Measurements from ENCODE around the gene ACP6. TPM values are rescaled to one million over a fixed set of nuclear protein-coding genes. Genes with fewer than 3 reads are reported as not detected.

The ACP6 gene
- total RNA-seq, 1 experiment from 2014 or later: 31.5 TPM

- POLR2A ChIA-PET: interaction anchor here (0.6 kb wide), 1 partner anchor 116 kb away, joined by 3 read pairs; no protein-coding TSS in a partner anchor
- CTCF ChIA-PET: interaction anchor here (1.5 kb wide), 1 partner anchor 112 kb away, joined by 4 read pairs; no protein-coding TSS in a partner anchor
- ATAC-seq: no peak
Observed at GRCh38 chr1:147608596-147608995, 61.7 kb downstream of the ACP6 start.

DNA sequence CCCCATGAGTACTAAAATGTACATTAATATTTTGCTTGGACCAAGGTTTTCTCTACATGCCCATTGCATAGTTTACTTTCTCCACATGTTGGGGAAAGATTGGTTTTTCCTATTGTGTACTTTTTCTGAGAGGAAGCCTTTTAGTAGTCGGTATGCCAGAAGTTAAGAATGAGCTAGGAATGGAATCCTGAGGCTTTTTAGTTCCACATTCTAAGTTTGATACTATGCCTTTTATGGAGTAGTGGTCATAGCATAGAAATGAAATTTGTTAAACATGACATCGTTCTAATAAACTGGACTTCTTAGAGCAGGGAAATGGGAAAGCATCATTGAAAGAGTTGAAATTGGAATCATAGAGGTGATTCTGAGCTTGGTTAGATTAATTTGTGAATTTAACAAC lies 64.7 kb downstream of the ACP6 start:
- H3K4me3 Mint-ChIP-seq: no peak overlapping the region
- POLR2A ChIA-PET: no interaction called here
- H3K27me3 Mint-ChIP-seq (ENCODE audit: low read depth): no peaks in the 10 kb centered on the region
- CTCF ChIA-PET: no interaction called here
- ATAC-seq (no peak), DNase-seq (ENCODE audit: low spot score) (no peak)
- no peaks in the 10 kb centered on the region for H3K9me3 Mint-ChIP-seq
- TF ChIP-seq ZNF232 (CRISPR knock-in tag; IDR thresholded peaks at IDR 0.05): no peak
- no peak for TF ChIP-seq MYBL2 (CRISPR knock-in tag; IDR thresholded peaks at IDR 0.05)
- peaks cover 36% of the 10 kb centered on the region for H3K36me3 Mint-ChIP-seq
- no peak overlapping the region for H3K27ac Mint-ChIP-seq
- peaks cover 25% of the 10 kb centered on the region for H3K4me1 Mint-ChIP-seq

More at GRCh38 chr1:147608596-147608995, 61.7 kb downstream of the ACP6 start:
- no peaks in the 10 kb centered on the region for H3K27me3 Mint-ChIP-seq (ENCODE audit: low read depth)
- H3K36me3 Mint-ChIP-seq: peaks cover 55% of the 10 kb centered on the region
- H3K4me3 Mint-ChIP-seq: no peak overlapping the region
- no peak for DNase-seq (ENCODE audit: low spot score)
- no peak for TF ChIP-seq ZMAT4 (CRISPR knock-in tag; IDR thresholded peaks at IDR 0.05)
- TF ChIP-seq FOXK1 (CRISPR knock-in tag; IDR thresholded peaks at IDR 0.05): no peak
- TF ChIP-seq, protein P1, sequence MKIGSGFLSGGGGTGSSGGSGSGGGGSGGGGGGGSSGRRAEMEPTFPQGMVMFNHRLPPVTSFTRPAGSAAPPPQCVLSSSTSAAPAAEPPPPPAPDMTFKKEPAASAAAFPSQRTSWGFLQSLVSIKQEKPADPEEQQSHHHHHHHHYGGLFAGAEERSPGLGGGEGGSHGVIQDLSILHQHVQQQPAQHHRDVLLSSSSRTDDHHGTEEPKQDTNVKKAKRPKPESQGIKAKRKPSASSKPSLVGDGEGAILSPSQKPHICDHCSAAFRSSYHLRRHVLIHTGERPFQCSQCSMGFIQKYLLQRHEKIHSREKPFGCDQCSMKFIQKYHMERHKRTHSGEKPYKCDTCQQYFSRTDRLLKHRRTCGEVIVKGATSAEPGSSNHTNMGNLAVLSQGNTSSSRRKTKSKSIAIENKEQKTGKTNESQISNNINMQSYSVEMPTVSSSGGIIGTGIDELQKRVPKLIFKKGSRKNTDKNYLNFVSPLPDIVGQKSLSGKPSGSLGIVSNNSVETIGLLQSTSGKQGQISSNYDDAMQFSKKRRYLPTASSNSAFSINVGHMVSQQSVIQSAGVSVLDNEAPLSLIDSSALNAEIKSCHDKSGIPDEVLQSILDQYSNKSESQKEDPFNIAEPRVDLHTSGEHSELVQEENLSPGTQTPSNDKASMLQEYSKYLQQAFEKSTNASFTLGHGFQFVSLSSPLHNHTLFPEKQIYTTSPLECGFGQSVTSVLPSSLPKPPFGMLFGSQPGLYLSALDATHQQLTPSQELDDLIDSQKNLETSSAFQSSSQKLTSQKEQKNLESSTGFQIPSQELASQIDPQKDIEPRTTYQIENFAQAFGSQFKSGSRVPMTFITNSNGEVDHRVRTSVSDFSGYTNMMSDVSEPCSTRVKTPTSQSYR (CRISPR knock-in tag; IDR thresholded peaks at IDR 0.05): no peak
- H3K9me3 Mint-ChIP-seq: no peaks in the 10 kb centered on the region
- H3K27ac Mint-ChIP-seq: no peak overlapping the region
- H3K4me1 Mint-ChIP-seq: peaks cover 12% of the 10 kb centered on the region

DNA sequence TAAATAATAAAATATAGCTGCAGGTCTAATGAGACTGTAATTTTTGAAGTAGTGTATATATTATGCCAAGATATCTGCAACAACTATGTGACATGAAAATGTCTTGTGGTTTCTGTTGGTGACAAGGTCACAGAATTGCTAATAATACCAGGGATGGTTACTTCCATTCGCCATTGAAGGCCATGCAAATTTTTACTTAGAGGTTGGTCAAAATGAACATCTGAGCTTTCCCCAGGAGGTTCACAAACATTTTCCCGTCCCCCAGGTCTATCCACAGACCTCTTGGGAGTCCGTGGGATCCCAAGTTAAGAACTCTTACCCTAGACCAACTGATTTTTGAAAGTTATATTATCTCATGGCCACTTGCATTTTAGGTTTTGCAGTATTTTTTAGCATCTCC lies 66.3 kb downstream of the ACP6 start:
- Mint-ChIP-seq H3K4me1 (peaks cover 24% of the 10 kb centered on the region), H3K27ac (no peak overlapping the region), H3K9me3 (no peaks in the 10 kb centered on the region), H3K27me3 (ENCODE audit: low read depth) (no peaks in the 10 kb centered on the region), H3K36me3 (peaks cover 36% of the 10 kb centered on the region), H3K4me3 (no peak overlapping the region)
- no peak for DNase-seq (ENCODE audit: low spot score)
- POLR2A ChIA-PET: no interaction called here
- CTCF ChIA-PET: no interaction called here
- ATAC-seq: no peak
- TF ChIP-seq ZNF263 (CRISPR knock-in tag; IDR thresholded peaks at IDR 0.05; ENCODE audit: low read depth): no peak
- TF ChIP-seq, protein P2, sequence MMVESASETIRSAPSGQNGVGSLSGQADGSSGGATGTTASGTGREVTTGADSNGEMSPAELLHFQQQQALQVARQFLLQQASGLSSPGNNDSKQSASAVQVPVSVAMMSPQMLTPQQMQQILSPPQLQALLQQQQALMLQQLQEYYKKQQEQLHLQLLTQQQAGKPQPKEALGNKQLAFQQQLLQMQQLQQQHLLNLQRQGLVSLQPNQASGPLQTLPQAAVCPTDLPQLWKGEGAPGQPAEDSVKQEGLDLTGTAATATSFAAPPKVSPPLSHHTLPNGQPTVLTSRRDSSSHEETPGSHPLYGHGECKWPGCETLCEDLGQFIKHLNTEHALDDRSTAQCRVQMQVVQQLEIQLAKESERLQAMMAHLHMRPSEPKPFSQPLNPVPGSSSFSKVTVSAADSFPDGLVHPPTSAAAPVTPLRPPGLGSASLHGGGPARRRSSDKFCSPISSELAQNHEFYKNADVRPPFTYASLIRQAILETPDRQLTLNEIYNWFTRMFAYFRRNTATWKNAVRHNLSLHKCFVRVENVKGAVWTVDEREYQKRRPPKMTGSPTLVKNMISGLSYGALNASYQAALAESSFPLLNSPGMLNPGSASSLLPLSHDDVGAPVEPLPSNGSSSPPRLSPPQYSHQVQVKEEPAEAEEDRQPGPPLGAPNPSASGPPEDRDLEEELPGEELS (CRISPR knock-in tag; IDR thresholded peaks at IDR 0.05): no peak
- TF ChIP-seq PRRX2 (CRISPR knock-in tag; IDR thresholded peaks at IDR 0.05): no peak
- no peak for TF ChIP-seq PRDM15 (CRISPR knock-in tag; IDR thresholded peaks at IDR 0.05)
- TF ChIP-seq TP53 (CRISPR knock-in tag; IDR thresholded peaks at IDR 0.05): no peak
- no peak for TF ChIP-seq IRF2 (CRISPR knock-in tag; IDR thresholded peaks at IDR 0.05; ENCODE audit: borderline replicate concordance, low read depth)
- TF ChIP-seq NFE2L1 (CRISPR knock-in tag; IDR thresholded peaks at IDR 0.05): no peak
- no peak for TF ChIP-seq RELA (CRISPR knock-in tag; IDR thresholded peaks at IDR 0.05; ENCODE audit: borderline replicate concordance)
- TF ChIP-seq ZNF219 (CRISPR knock-in tag; IDR thresholded peaks at IDR 0.05; ENCODE audit: borderline replicate concordance): no peak
- TF ChIP-seq ZNF317 (CRISPR knock-in tag; IDR thresholded peaks at IDR 0.05; ENCODE audit: borderline replicate concordance, low read depth): no peak
- TF ChIP-seq CREM (CRISPR knock-in tag; IDR thresholded peaks at IDR 0.05): no peak
- no peak for TF ChIP-seq CREB1 (CRISPR knock-in tag; IDR thresholded peaks at IDR 0.05)
- no peak for TF ChIP-seq TCF7 (CRISPR knock-in tag; IDR thresholded peaks at IDR 0.05; ENCODE audit: low read depth)
- no peak for TF ChIP-seq FOXJ3 (CRISPR knock-in tag; IDR thresholded peaks at IDR 0.05; ENCODE audit: borderline replicate concordance)
- no peak for TF ChIP-seq SP1 (CRISPR knock-in tag; conservative IDR thresholded peaks at IDR 0.05)
- TF ChIP-seq, protein P3, sequence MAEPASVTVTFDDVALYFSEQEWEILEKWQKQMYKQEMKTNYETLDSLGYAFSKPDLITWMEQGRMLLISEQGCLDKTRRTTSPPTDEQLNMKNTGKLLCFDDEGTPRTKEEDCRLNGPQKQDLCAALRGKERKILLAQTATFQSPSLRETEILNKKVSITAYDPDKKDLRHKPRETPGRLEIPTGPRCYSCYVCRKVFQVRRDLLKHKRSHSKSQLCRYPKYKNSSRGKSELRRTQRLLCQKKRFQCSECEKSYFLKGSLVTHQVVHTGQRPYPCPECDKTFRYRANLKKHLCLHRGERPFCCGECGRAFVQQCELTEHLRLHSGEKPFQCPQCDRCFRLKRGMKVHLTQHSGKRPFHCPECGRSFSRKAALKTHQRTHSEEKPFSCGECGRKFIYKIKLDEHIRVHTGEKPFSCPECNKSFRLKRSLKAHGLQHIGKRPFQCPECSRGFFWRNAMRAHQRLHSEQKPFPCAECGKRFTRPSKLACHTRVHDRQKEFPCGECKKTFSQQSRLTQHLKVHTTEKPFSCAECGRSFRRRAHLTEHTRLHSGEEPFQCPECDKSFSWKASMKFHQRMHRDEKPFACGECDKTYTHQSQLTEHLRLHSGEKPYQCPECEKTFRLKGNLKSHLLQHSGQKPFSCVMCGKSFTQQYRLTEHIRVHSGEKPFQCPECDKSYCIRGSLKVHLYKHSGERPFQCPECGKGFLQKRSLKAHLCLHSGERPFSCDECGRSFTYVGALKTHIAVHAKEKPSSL (CRISPR knock-in tag; conservative IDR thresholded peaks at IDR 0.05): no peak
- no peak for TF ChIP-seq JAZF1 (CRISPR knock-in tag; IDR thresholded peaks at IDR 0.05)

Measured in WTC11 (cell line).